HG02852 (cell line): Measurements from ENCODE around the gene RRAS.
A peak's percentile ranks its signal among the peaks of the same experiment; 100 is the strongest.

Experiments
- ATAC-seq: cut with Tn5 transposase; IDR thresholded peaks from one replicate; pipeline ENCODE4 v1.9.1; 2021; ENCODE audit warnings: mild to moderate bottlenecking, moderate library complexity; ENCODE audit not compliant: unreplicated experiment

Gene RRAS

GRCh38 chr19:49677231-49677900 lies 37.4 kb upstream of the RRAS start, which contains the start of gene PRMT1:
PRMT1 (plus strand) TSS chr19:49677271; CDS start chr19:49677281, 10 bp downstream.
- ATAC-seq: no peak

- peak; percentile 67 for ATAC-seq
These were observed 36.9 kb upstream of the RRAS start for GRCh38 chr19:49676784-49677230.

GRCh38 chr19:49676136-49676783 lies 36.3 kb upstream of the RRAS start:
- no peak for ATAC-seq

- ATAC-seq: no peak
These were observed 32.4 kb upstream of the RRAS start for GRCh38 chr19:49672131-49672919.

GRCh38 chr19:49669516-49669915 lies 29.6 kb upstream of the RRAS start:
- no peak for ATAC-seq

- no peak for ATAC-seq
These were observed 27.5 kb upstream of the RRAS start for GRCh38 chr19:49667473-49667872.

- no peak for ATAC-seq
These were observed 26.1 kb upstream of the RRAS start for GRCh38 chr19:49666120-49666444.

- ATAC-seq: peak; percentile 75
These were observed 25.6 kb upstream of the RRAS start, which contains the start of the genes BCL2L12 and IRF3 for GRCh38 chr19:49665351-49666119. BCL2L12 (plus strand) TSS chr19:49665933; CDS start chr19:49666693, 760 bp downstream. IRF3 (minus strand) TSS chr19:49665857; CDS start chr19:49664838, 1,019 bp downstream.

- ATAC-seq: no peak
These were observed 25.1 kb upstream of the RRAS start for GRCh38 chr19:49665036-49665350.

- ATAC-seq: no peak
These were observed 24.5 kb upstream of the RRAS start for GRCh38 chr19:49664171-49665035.

GRCh38 chr19:49663224-49663623 lies 23.3 kb upstream of the RRAS start:
- ATAC-seq: no peak

GRCh38 chr19:49662011-49662410 lies 22.1 kb upstream of the RRAS start:
- ATAC-seq: no peak

- no peak for ATAC-seq
These were observed 20.5 kb upstream of the RRAS start for GRCh38 chr19:49660338-49660961.

- no peak for ATAC-seq
These were observed 18.9 kb upstream of the RRAS start for GRCh38 chr19:49658566-49659442.

- no peak for ATAC-seq
These were observed 18.2 kb upstream of the RRAS start for GRCh38 chr19:49658139-49658517.

GRCh38 chr19:49657493-49658138 lies 17.7 kb upstream of the RRAS start:
- no peak for ATAC-seq

GRCh38 chr19:49656456-49657109 lies 16.6 kb upstream of the RRAS start:
- no peak for ATAC-seq
